Measurements from ENCODE around the gene PPM1L. TPM values are rescaled to one million over a fixed set of nuclear protein-coding genes. Genes with fewer than 3 reads are reported as not detected.

The PPM1L gene
- total and polyA plus RNA-seq, 2 of the 13 experiments (the other 11 are each of a cell fraction or from before 2014, with no cell fraction given), result 0.22 to 1.4 TPM

DNA sequence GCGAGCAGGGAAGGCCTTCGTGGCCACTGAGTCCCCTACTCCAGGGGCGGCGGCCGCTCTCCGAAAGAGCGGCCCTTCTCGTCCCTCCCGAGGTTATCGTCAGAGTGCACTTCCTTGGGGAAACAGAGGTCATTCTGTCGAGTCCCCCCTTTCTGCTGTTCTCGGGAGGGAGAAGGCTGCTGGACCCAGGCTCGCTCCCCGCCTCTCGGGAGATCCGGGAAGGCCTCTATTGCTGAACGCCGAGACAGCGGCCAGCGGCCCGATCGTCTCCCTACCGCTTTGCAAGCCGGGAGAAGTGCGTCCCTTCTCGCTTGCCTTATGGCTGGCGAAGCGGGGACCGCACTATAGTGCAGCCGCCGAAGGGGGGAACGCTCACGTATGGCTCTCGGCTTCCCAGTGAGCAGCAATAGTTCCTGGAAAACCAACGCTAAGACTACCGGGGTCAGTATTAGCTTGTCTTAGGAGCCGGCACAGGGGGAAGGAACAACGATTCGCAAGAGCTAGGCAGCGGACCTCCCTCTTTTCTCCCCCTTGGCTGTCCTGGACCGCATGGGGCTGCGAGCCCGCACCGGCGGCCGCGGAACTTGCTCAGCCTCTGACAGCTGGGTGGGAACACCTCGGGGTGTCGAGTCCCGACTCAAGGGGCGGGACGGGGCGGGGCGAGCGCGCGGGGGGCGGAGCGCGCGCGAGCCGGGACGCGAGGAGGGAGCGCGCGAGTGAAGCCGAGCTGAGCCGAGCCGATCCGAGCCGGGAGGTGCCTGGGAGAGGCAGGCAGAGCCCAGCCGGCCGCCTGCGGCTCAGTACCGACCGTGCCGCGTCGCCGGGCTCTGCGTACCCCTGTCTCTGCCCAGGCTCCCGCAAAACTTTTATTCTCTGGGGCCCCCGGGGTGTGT lies 930 bp upstream of the PPM1L start (continued):
- TF ChIP-seq, protein P1, sequence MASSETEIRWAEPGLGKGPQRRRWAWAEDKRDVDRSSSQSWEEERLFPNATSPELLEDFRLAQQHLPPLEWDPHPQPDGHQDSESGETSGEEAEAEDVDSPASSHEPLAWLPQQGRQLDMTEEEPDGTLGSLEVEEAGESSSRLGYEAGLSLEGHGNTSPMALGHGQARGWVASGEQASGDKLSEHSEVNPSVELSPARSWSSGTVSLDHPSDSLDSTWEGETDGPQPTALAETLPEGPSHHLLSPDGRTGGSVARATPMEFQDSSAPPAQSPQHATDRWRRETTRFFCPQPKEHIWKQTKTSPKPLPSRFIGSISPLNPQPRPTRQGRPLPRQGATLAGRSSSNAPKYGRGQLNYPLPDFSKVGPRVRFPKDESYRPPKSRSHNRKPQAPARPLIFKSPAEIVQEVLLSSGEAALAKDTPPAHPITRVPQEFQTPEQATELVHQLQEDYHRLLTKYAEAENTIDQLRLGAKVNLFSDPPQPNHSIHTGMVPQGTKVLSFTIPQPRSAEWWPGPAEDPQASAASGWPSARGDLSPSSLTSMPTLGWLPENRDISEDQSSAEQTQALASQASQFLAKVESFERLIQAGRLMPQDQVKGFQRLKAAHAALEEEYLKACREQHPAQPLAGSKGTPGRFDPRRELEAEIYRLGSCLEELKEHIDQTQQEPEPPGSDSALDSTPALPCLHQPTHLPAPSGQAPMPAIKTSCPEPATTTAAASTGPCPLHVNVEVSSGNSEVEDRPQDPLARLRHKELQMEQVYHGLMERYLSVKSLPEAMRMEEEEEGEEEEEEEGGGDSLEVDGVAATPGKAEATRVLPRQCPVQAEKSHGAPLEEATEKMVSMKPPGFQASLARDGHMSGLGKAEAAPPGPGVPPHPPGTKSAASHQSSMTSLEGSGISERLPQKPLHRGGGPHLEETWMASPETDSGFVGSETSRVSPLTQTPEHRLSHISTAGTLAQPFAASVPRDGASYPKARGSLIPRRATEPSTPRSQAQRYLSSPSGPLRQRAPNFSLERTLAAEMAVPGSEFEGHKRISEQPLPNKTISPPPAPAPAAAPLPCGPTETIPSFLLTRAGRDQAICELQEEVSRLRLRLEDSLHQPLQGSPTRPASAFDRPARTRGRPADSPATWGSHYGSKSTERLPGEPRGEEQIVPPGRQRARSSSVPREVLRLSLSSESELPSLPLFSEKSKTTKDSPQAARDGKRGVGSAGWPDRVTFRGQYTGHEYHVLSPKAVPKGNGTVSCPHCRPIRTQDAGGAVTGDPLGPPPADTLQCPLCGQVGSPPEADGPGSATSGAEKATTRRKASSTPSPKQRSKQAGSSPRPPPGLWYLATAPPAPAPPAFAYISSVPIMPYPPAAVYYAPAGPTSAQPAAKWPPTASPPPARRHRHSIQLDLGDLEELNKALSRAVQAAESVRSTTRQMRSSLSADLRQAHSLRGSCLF (CRISPR knock-in tag; IDR thresholded peaks at IDR 0.05; ENCODE audit: borderline replicate concordance), result no peak
- TF ChIP-seq, protein P2, sequence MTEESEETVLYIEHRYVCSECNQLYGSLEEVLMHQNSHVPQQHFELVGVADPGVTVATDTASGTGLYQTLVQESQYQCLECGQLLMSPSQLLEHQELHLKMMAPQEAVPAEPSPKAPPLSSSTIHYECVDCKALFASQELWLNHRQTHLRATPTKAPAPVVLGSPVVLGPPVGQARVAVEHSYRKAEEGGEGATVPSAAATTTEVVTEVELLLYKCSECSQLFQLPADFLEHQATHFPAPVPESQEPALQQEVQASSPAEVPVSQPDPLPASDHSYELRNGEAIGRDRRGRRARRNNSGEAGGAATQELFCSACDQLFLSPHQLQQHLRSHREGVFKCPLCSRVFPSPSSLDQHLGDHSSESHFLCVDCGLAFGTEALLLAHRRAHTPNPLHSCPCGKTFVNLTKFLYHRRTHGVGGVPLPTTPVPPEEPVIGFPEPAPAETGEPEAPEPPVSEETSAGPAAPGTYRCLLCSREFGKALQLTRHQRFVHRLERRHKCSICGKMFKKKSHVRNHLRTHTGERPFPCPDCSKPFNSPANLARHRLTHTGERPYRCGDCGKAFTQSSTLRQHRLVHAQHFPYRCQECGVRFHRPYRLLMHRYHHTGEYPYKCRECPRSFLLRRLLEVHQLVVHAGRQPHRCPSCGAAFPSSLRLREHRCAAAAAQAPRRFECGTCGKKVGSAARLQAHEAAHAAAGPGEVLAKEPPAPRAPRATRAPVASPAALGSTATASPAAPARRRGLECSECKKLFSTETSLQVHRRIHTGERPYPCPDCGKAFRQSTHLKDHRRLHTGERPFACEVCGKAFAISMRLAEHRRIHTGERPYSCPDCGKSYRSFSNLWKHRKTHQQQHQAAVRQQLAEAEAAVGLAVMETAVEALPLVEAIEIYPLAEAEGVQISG (CRISPR knock-in tag; IDR thresholded peaks at IDR 0.05), result no peak
- TF ChIP-seq CAMTA2 (CRISPR knock-in tag; IDR thresholded peaks at IDR 0.05; ENCODE audit: borderline replicate concordance) (no peak), KDM6A (CRISPR knock-in tag; IDR thresholded peaks at IDR 0.05; ENCODE audit: low read depth) (no peak), ZNF660 (CRISPR knock-in tag; IDR thresholded peaks at IDR 0.05; ENCODE audit: borderline replicate concordance, low read depth) (no peak), NFYB (CRISPR knock-in tag; IDR thresholded peaks at IDR 0.05) (no peak)
- TF ChIP-seq, protein P3, sequence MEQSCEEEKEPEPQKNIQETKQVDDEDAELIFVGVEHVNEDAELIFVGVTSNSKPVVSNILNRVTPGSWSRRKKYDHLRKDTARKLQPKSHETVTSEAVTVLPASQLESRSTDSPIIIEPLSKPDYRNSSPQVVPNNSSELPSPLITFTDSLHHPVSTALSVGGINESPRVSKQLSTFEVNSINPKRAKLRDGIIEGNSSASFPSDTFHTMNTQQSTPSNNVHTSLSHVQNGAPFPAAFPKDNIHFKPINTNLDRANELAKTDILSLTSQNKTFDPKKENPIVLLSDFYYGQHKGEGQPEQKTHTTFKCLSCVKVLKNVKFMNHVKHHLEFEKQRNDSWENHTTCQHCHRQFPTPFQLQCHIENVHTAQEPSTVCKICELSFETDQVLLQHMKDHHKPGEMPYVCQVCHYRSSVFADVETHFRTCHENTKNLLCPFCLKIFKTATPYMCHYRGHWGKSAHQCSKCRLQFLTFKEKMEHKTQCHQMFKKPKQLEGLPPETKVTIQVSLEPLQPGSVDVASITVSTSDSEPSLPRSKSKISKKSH (CRISPR knock-in tag; IDR thresholded peaks at IDR 0.05; ENCODE audit: borderline replicate concordance), result no peak
- TF ChIP-seq, protein P4, sequence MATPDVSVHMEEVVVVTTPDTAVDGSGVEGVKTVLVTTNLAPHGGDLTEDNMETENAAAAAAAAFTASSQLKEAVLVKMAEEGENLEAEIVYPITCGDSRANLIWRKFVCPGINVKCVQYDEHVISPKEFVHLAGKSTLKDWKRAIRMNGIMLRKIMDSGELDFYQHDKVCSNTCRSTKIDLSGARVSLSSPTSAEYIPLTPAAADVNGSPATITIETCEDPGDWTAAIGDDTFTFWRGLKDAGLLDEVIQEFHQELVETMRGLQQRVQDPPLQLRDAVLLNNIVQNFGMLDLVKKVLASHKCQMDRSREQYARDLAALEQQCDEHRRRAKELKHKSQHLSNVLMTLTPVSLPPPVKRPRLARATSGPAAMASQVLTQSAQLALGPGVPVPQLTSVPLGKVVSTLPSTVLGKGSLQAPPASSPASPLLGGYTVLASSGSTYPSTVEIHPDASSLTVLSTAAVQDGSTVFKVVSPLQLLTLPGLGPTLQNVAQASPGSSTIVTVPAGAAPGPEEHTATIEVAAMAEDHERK (CRISPR knock-in tag; IDR thresholded peaks at IDR 0.05; ENCODE audit: low read depth), result no peak

All from HepG2 (cell line).